Endothelial cell of umbilical vein (primary cell): ENCODE results near the gene INHBC. TPM values are rescaled to one million over a fixed set of nuclear protein-coding genes. Genes with fewer than 3 reads are reported as not detected.

ENCODE experiments used
- BruUV-seq: library from RNA; stranded (reverse); fragments of 400-500 nt; replicated peaks from 2 replicates; lab custom pipeline; 2021; lab: Mats Ljungman, UMichigan
- CTCF ChIA-PET: fragments of 300-600, 350-600 bp; sonication (Branson Sonifier 250); formaldehyde crosslinking; loops from one replicate; lab custom pipeline; 2021; ENCODE audit warnings: antibody characterized with exemption, inconsistent platforms; lab: Charles Lee
- POLR2A ChIA-PET: fragments of 300-600, 350-600 bp; sonication (Branson Sonifier 250); formaldehyde crosslinking; loops from one replicate; lab custom pipeline; 2021; ENCODE audit warnings: antibody characterized with exemption, inconsistent platforms; lab: Charles Lee
- DNase-seq: peaks from one replicate; pipeline ENCODE4 v3.0.0-alpha.2; 2011; ENCODE audit warnings: low read depth, low spot score
- FAIRE-seq: peaks from 2 replicates; lab custom pipeline; 2011; peaks lifted over from hg19 to GRCh38; lab: Jason Lieb, UNC
- H2AFZ ChIP-seq: 2 replicates; pipeline ENCODE4 v1.6.0; 2012; ENCODE audit warnings: low read depth, low read length, control low read depth, inconsistent platforms
- H3K27ac ChIP-seq: 2 replicates; pipeline ENCODE4 v1.5.1; 2011; ENCODE audit warnings: low read depth, mild to moderate bottlenecking, control low read depth, low read length, moderate library complexity; ENCODE audit not compliant: insufficient read depth
- H3K27me3 ChIP-seq, 2 experiments: 2 replicates each; pipeline versions ENCODE4 v1.6.0 to v1.6.1; 2011; ENCODE audit warnings: low read length in 2 of 2, mixed read lengths in 1 of 2; ENCODE audit not compliant: control insufficient read depth in 2 of 2, insufficient read depth in 2 of 2
- H3K36me3 ChIP-seq, 2 experiments: 2 replicates in 1 of 2; 3 replicates in 1 of 2; pipeline ENCODE4 v1.5.1; 2011; ENCODE audit warnings: low read length in 2 of 2, mild to moderate bottlenecking in 1 of 2, moderate library complexity in 1 of 2; ENCODE audit not compliant: control insufficient read depth in 2 of 2, insufficient read depth in 2 of 2; ENCODE audit errors: extremely low read depth in 1 of 2
- H3K4me1 ChIP-seq: 3 replicates; pipeline ENCODE4 v1.5.1; 2011; ENCODE audit warnings: mild to moderate bottlenecking, low read length; ENCODE audit not compliant: control insufficient read depth, insufficient read depth; ENCODE audit errors: extremely low read depth
- H3K4me2 ChIP-seq: 2 replicates; pipeline ENCODE4 v1.6.1; 2011; ENCODE audit warnings: low read length, control low read depth, mixed read lengths; ENCODE audit not compliant: insufficient read depth
- H3K4me3 ChIP-seq, 3 experiments: fragments of 200-600 bp in 1 of 3; sonication (generic), shearing (Covaris generic) in 1 of 3; replicated peaks in 1 of 3; 2 replicates each; pipeline ENCODE4 v1.5.1; 2011 to 2016; ENCODE audit warnings: control low read depth in 3 of 3, low read length in 3 of 3, mild to moderate bottlenecking in 2 of 3, inconsistent platforms in 1 of 3, low read depth in 1 of 3, moderate library complexity in 1 of 3; ENCODE audit not compliant: insufficient read depth in 1 of 3
- H3K79me2 ChIP-seq: 2 replicates; pipeline ENCODE4 v1.6.0; 2012; ENCODE audit warnings: low read length, inconsistent platforms; ENCODE audit not compliant: control insufficient read depth, insufficient read depth
- H3K9ac ChIP-seq: replicated peaks from 2 replicates; pipeline ENCODE3; 2011; ENCODE audit warnings: low read length, control low read depth; ENCODE audit not compliant: insufficient read depth; ENCODE audit errors: extremely low read depth
- H3K9me1 ChIP-seq: replicated peaks from 3 replicates; pipeline ENCODE4 v1.6.0; 2011; ENCODE audit warnings: mild to moderate bottlenecking, low read length; ENCODE audit not compliant: control insufficient read depth, insufficient read depth; ENCODE audit errors: extremely low read depth
- H3K9me3 ChIP-seq: replicated peaks from 2 replicates; pipeline ENCODE4 v1.5.1; 2012; ENCODE audit warnings: low read length, inconsistent platforms; ENCODE audit not compliant: control insufficient read depth, insufficient read depth
- H4K20me1 ChIP-seq: replicated peaks from 2 replicates; pipeline ENCODE3; 2011; ENCODE audit warnings: mild to moderate bottlenecking, low read length; ENCODE audit not compliant: control insufficient read depth, insufficient read depth; ENCODE audit errors: extremely low read depth
- EZH2 ChIP-seq: IDR thresholded peaks from 2 replicates; pipeline ENCODE4 v1.6.1; 2012; ENCODE audit warnings: borderline replicate concordance, low read depth, mild to moderate bottlenecking, moderate library complexity, low read length, inconsistent platforms; ENCODE audit not compliant: severe bottlenecking
- FOS ChIP-seq: IDR thresholded peaks from 2 replicates; pipeline ENCODE4 v1.6.1; 2011; ENCODE audit warnings: mild to moderate bottlenecking, low read length, moderate library complexity, borderline replicate concordance; ENCODE audit not compliant: insufficient read depth
- GATA2 ChIP-seq: IDR thresholded peaks from 2 replicates; pipeline ENCODE4 v1.7.0; 2011; ENCODE audit warnings: low read depth, mild to moderate bottlenecking, moderate library complexity, mixed read lengths, low read length; ENCODE audit not compliant: insufficient read length, insufficient read depth
- JUN ChIP-seq: IDR thresholded peaks from 2 replicates; pipeline ENCODE4 v1.6.1; 2011; ENCODE audit warnings: borderline replicate concordance, low read depth; ENCODE audit not compliant: insufficient read length, insufficient read depth
- MYC ChIP-seq: IDR thresholded peaks from one replicate; pipeline ENCODE4 v1.6.1; 2011; ENCODE audit warnings: mild to moderate bottlenecking, low read depth, low read length
- POLR2A ChIP-seq: IDR thresholded peaks from 2 replicates; pipeline ENCODE4 v1.6.1; 2012; ENCODE audit warnings: low read depth, mild to moderate bottlenecking, control low read depth, low read length
- POLR2AphosphoS5 ChIP-seq: IDR thresholded peaks from 2 replicates; pipeline ENCODE4 v1.6.1; 2012; ENCODE audit warnings: low read depth, mild to moderate bottlenecking, control low read depth, low read length, moderate library complexity; ENCODE audit not compliant: insufficient read depth
- dilution Hi-C: fragments of 300-500 bp; cut with MboI; formaldehyde crosslinking; loops from one replicate; pipeline ENCODE4 v1.15.0; 2019; ENCODE audit warnings: low sequenced_read_pairs; ENCODE audit not compliant: extremely low pct_ligation_motif_present
- intact Hi-C: fragments of 100-400 bp; cut with micrococcal nuclease; formaldehyde crosslinking; loops from one replicate; pipeline ENCODE4 v1.10.0; 2022
- polyA plus RNA-seq, 4 experiments: library from polyadenylated mRNA; depleted of rRNA in 3 of 4; stranded (reverse) in 3 of 4; unstranded in 1 of 4; fragments of >200 nt; gene quantifications; 2 replicates each; pipeline versions ENCODE4 v1.2.1 to v1.2.3, GENCODE V29; 2011 to 2012; ENCODE audit warnings: missing spikeins in 1 of 4
- total RNA-seq: library from RNA; stranded (reverse); gene quantifications from 2 replicates; pipeline ENCODE4 v1.2.3, GENCODE V29; 2021
- TF ChIP-seq, protein P1 (sequence below): IDR thresholded peaks from 2 replicates; pipeline ENCODE4 v1.6.1; 2011; ENCODE audit not compliant: insufficient read depth, insufficient read length
- TF ChIP-seq, protein P2 (sequence below), 2 donors: IDR thresholded peaks; 1 replicate in 1 of 2; 2 replicates in 1 of 2; pipeline ENCODE4 v1.5.1; 2011; ENCODE audit warnings: low read length in 2 of 2, mild to moderate bottlenecking in 2 of 2, moderate library complexity in 2 of 2, control low read depth in 1 of 2, inconsistent platforms in 1 of 2, low read depth in 1 of 2; ENCODE audit not compliant: insufficient read depth in 1 of 2; ENCODE audit errors: extremely low read depth in 1 of 2

The INHBC gene
- total and polyA plus RNA-seq, 2 donors (not counting 3 experiments of a cell fraction or from before 2014, with no cell fraction given), result not detected

DNA sequence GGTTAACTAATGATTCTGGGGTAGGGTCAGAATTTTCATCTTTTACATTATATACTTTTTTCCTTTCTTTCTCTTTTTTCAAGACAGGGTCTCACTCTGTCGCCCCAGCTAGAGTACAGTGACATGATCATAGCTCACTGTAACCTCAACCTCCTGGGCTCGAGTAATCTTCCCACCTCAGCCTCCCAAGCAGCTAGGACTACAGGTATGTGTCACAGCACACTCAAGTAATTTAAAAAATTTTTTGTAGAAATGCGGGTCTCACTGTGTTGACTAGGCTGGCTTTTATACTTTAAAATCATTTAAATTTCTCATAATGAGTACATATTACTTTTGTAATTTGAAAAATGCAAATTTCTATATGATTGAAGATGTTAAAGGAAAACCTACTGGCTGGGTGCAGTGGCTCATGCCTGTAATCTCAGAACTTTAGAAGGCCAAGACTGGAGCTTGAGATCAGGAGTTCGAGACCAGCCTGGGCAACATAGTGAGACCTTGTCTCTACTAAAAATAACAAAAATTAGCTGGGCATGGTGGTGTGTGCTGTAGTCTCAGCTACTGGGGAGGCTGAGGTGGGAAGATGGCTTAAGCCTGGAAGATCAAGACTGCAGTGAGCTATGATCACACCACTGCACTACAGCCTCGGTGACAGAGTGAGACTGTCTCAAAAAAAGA lies 29.5 kb upstream of the INHBC start:
- POLR2A ChIA-PET, result no interaction called here
- H3K27me3 ChIP-seq, result no peaks in the 10 kb centered on the region
- H3K79me2 ChIP-seq, result no peaks in the 10 kb centered on the region
- intact Hi-C loops (no loop called here), dilution Hi-C loops (no loop called here)
- BruUV-seq, result no TSS peak
- CTCF ChIA-PET, result no interaction called here
- no peak for FAIRE-seq
- H2AFZ ChIP-seq, result no peak overlapping the region
- DNase-seq, result no peak
- H3K4me2 ChIP-seq, result no peak overlapping the region
- H3K4me1 ChIP-seq, result no peaks in the 10 kb centered on the region
- H3K27ac ChIP-seq, result no peak overlapping the region
- no peaks in the 10 kb centered on the region for H3K9me3 ChIP-seq
- no peak overlapping the region for H3K9ac ChIP-seq
- no peaks in the 10 kb centered on the region for H3K9me1 ChIP-seq
- H3K4me3 ChIP-seq, result no peak overlapping the region
- no peaks in the 10 kb centered on the region for H3K36me3 ChIP-seq
- TF ChIP-seq, protein P1, sequence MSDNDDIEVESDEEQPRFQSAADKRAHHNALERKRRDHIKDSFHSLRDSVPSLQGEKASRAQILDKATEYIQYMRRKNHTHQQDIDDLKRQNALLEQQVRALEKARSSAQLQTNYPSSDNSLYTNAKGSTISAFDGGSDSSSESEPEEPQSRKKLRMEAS, result no peak
- no peaks in the 10 kb centered on the region for H4K20me1 ChIP-seq

GRCh38 chr12:57410534-57410933 lies 24.1 kb upstream of the INHBC start:
- CTCF ChIA-PET, result interaction anchor here (0.5 to 2.5 kb wide), 4 partner anchors 9 to 94 kb away, joined by 3 to 9 read pairs (median 4); no protein-coding TSS in a partner anchor
- POLR2A ChIA-PET, result no interaction called here
- Histone ChIP-seq H4K20me1 (no peaks in the 10 kb centered on the region), H3K27ac (no peak overlapping the region), H3K9me1 (no peaks in the 10 kb centered on the region), H3K27me3 (no peaks in the 10 kb centered on the region), H3K4me2 (no peak overlapping the region), H3K79me2 (peaks cover 4% of the 10 kb centered on the region), H3K4me1 (no peaks in the 10 kb centered on the region), H3K9ac (no peak overlapping the region), H2AFZ (no peak overlapping the region), H3K4me3 (no peak overlapping the region), H3K36me3 (no peaks in the 10 kb centered on the region), H3K9me3 (no peaks in the 10 kb centered on the region)
- dilution Hi-C loops, result no loop called here
- intact Hi-C loops, result no loop called here
- DNase-seq (no peak), FAIRE-seq (no peak)
- TF ChIP-seq JUN (no peak), FOS (no peak), POLR2A (no peak), EZH2 (no peak), GATA2 (no peak), MYC (no peak), POLR2AphosphoS5 (no peak)
- TF ChIP-seq, protein P2, sequence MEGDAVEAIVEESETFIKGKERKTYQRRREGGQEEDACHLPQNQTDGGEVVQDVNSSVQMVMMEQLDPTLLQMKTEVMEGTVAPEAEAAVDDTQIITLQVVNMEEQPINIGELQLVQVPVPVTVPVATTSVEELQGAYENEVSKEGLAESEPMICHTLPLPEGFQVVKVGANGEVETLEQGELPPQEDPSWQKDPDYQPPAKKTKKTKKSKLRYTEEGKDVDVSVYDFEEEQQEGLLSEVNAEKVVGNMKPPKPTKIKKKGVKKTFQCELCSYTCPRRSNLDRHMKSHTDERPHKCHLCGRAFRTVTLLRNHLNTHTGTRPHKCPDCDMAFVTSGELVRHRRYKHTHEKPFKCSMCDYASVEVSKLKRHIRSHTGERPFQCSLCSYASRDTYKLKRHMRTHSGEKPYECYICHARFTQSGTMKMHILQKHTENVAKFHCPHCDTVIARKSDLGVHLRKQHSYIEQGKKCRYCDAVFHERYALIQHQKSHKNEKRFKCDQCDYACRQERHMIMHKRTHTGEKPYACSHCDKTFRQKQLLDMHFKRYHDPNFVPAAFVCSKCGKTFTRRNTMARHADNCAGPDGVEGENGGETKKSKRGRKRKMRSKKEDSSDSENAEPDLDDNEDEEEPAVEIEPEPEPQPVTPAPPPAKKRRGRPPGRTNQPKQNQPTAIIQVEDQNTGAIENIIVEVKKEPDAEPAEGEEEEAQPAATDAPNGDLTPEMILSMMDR (IDR thresholded peaks at IDR 0.05; ENCODE audit: extremely low read depth in 1 of 2, insufficient read depth in 1 of 2, low read depth in 1 of 2, low read length in 2 of 2), result no peak
- TF ChIP-seq, protein P1, result no peak
- no TSS peak for BruUV-seq
